Measurements from ENCODE around the gene SEPTIN3.

DNA sequence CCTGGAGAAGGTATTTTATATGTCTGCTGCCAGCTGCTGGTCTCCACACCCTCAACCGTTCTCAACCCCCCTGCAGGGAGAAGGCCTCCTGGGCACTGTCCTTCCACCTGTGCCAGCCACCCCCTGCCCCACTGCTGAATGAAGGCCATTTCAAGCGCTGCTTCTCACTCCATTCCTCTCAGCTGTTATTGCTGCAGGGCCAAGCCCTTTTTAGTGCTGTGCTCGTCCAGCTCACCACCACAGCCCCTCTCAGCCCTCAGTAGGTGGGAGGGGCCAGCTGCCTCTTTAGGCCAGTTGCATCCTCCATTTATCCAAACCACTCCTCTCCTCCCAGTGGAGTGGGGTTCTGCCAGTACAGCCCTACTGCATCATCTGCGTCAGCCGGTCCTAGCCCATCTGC is 27.6 kb downstream of the SEPTIN3 start:
- TF ChIP-seq, protein P1, sequence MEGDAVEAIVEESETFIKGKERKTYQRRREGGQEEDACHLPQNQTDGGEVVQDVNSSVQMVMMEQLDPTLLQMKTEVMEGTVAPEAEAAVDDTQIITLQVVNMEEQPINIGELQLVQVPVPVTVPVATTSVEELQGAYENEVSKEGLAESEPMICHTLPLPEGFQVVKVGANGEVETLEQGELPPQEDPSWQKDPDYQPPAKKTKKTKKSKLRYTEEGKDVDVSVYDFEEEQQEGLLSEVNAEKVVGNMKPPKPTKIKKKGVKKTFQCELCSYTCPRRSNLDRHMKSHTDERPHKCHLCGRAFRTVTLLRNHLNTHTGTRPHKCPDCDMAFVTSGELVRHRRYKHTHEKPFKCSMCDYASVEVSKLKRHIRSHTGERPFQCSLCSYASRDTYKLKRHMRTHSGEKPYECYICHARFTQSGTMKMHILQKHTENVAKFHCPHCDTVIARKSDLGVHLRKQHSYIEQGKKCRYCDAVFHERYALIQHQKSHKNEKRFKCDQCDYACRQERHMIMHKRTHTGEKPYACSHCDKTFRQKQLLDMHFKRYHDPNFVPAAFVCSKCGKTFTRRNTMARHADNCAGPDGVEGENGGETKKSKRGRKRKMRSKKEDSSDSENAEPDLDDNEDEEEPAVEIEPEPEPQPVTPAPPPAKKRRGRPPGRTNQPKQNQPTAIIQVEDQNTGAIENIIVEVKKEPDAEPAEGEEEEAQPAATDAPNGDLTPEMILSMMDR (IDR thresholded peaks at IDR 0.05; ENCODE audit: poor library complexity), result no peak
- TF ChIP-seq EZH2 (IDR thresholded peaks at IDR 0.05; ENCODE audit: borderline replicate concordance), result no peak
- TF ChIP-seq EZH2phosphoT487 (IDR thresholded peaks at IDR 0.05; ENCODE audit: low read depth, severe bottlenecking, unreplicated experiment), result no peak
